Left renal cortex interstitium (tissue), 4 donors: ENCODE results near the gene SFRP5. TPM values are rescaled to one million over a fixed set of nuclear protein-coding genes. Genes with fewer than 3 reads are reported as not detected.

Experiments used
- DNase-seq, 4 donors: peaks; one replicate each; pipeline ENCODE4 v3.0.0-alpha.2; 2013; ENCODE audit warnings: low read depth in 4 of 4, low spot score in 2 of 4, missing footprints in 1 of 4
- polyA plus RNA-seq, 4 donors: library from polyadenylated mRNA; unstranded; fragments of 120-200 nt; gene quantifications; one replicate each; pipeline ENCODE4 v1.2.1, GENCODE V29; 2013; ENCODE audit not compliant: insufficient read length in 4 of 4

Gene SFRP5
- polyA plus RNA-seq, 4 donors = 0.08 to 0.16 (median 0.10) TPM; not detected in 1

GRCh38 chr10:97743169-97743943, 28.4 kb downstream of the SFRP5 start:
- no peak for DNase-seq

DNA sequence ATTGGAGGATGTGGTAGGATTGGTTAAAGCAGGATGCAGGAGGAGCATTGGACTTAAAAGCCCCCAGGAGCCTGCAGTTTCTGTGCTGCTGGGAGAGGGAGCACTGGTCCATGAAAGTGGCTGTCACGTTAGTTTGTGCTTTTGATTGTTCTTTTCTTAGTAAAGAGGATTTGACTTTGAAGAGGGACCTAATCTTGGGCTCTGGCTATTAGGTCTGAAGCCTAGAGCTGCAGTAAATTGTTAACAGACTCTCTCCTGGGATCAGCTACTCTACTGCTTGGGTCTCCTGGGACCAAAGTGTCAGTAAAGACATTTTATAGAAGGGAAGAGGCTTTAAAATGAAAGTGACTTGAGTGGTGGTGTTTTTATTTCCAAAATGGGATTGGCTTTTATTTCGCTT, 31.2 kb downstream of the SFRP5 start:
- DNase-seq = no peak

DNA sequence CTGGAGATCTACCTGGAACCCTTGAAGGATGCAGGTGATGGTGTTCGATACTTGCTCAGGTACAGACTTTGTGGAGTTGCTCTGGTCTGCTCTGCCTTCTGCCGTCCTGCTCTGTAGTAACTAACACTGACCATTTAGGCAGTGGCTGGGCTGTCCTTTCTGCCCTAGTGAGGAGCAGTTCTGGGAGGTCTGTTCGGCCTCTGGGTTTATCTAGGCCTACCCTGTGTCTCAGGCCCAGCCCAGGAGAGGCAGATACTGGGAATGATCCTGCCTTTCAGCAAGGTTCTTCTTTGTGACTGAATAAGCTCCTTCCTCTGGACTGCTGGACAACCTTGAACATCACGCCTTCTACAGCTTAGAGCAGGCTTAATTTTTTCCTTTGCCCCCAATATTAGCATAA, 33.2 kb downstream of the SFRP5 start:
- DNase-seq = no peak

DNA sequence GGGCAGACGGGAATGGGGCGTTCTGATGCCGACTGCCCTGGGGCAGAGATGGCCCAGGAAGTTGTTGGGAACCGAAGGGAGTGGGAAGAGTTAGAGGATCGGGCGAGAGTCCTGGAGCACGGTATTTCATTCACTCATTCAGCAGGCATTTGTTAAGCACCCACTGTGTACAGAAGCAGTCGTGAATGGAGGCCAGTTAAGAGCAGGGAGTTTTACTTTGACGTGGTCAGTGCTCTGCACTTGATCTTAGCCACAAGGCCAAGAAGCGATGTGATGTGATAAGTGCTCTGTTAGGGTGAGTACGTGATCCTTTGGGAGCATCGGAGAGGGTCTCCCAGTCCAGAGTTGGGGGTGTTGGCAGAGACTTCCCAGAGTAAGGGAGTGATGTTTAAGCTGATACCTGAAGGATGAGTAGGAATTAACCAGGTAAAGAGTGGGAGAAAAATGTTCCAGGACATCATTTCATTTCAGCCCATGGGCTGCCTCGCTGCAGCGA, 34.0 kb downstream of the SFRP5 start:
- DNase-seq = no peak

DNA sequence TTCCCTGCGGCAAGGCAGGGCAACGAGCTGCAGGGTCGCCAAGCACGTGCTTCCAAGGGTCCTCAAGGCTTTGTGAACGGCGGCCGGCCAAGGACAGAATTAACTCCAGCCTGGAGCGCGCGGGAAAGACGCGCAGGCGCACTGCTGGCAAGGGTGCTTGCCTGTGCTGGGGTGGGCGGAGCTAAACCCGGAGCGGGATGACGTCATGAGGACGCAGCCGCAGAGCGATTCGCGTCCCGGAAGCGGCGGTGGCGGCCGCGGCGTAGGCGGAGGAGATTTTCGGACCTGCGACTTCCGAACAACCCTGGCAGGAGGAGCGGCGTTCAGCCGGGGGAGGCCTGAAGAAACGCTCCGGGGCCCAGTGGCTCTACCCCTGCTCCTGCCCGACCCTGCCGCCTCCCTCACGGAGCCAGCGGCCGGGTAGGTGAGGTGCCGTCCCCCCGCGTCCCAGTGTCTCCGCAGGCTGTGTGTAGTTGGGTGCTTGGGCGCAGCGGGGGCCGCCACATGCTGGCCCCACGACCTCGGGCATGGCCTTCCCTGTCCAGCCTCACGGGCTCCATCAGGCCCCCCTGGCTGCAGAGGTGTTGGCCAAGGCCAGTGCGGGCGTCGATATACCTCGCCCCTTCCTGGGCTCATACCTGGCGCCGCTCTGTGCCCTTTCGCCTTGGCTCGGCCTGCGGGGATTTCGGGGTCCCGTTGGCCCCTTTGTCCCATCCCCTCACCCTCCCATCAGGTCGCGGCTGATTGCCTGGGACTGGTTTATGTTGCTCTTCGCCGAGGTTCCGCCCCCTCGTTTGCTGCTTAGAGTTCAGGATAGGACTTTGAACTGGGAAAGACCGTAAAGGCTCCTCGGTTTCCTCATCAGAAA, 34.7 kb downstream of the SFRP5 start, which contains the start of gene ZFYVE27:
Gene ZFYVE27, plus strand, starts transcription at position 227 of the 868 bp plus-strand sequence. CDS start 1,350 bp downstream, outside the sequence.
- DNase-seq = peak; percentile 75 to 92 (median 87)

DNA sequence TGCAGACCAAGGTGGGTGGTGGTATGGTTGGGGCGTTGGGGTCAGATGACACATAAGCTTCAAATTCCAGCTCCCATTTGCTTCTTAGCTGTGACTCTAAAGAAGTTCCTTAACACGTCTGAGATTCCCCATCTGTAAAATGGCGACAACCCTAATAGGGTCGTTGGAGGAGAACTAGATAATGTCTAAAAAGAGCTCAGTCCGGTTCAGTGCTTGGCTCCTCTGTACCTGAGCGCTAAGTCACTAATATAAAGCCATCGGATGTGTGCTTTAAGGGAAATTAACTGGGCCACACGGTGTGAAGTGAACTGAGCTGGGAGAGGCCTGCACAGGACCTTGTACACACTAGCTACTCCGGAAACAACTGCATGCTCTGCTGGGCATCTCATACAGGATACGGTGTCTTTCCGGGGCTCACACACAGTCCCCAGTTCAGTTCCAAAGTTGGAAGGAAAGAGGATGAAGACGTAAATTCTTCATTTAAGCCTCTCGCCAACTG, 35.3 kb downstream of the SFRP5 start:
- DNase-seq = no peak

DNA sequence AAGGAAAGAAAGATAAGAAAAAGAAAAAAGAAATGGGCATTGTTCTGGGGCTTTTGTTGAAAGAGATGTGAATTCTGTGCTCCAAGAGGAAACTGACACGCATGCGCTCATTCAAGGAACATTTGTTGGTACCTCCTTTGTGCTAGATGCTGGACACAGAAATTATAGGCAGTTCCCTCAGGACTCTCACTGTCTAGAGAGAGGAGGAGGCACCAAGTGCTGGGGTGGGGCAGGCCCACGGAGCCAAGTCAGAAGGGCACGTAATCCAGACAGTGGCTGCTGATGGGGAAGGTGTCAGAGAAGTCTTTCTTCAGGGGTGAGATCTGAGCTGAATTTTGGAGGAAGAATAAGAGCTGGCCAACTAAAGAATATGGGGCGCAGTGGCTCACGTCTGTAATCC, 37.8 kb downstream of the SFRP5 start:
- DNase-seq = no peak

GRCh38 chr10:97733256-97733655, 38.5 kb downstream of the SFRP5 start:
- DNase-seq = no peak

GRCh38 chr10:97732052-97732359, 39.8 kb downstream of the SFRP5 start:
- DNase-seq = no peak

DNA sequence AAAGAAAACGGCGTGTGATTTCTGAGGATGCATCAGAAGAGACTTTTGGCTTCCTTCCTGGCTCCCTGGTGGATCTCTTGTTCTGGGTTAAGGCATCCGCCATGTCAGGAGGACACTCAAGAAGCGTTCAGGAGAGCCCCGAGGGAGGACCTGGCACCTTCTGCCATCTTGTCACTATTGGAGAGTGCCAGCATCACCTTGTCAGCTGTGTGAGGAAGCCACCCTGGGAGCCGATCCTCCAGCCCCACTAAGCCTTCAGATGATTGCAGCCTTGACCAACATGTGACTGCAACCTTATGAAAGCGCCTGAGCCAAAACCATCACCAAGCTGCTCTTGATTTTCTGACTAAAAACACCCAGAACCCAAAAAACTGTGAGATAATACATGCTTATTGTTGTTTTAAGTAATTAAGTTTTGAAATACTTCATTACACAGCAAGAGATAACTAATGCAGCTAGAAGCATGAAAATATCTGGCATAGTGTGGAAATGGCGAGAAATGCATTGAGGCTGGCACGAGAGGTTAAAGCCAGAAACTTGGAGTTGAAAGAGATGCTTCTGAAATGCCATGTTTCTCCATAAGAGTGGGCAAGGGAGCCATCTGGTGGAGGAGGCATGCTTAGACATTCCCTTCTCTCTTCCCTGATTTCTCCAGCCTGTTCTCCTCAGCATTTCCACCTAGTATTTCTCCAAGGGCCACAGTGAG, 40.3 kb downstream of the SFRP5 start:
- DNase-seq = peak in 1 of 4 donors; percentile 76

DNA sequence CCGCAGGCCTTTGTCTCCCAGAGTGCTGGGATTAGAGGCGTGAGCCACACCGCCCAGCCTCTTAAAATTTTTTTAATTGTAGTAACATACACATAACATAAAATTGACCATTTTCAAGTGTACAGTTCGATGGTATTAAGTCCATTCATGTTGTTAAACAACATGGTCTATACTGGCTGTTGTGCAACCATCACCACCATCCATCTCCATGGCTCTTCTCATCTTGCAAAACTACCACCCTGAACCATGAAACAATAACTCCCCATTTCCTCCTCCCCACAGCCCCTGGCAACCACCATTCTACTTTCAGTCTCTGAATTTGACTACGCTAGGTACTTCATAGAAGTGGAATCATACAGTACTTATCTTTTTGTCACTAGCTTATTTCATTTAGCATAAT, 42.8 kb downstream of the SFRP5 start:
- no peak for DNase-seq

DNA sequence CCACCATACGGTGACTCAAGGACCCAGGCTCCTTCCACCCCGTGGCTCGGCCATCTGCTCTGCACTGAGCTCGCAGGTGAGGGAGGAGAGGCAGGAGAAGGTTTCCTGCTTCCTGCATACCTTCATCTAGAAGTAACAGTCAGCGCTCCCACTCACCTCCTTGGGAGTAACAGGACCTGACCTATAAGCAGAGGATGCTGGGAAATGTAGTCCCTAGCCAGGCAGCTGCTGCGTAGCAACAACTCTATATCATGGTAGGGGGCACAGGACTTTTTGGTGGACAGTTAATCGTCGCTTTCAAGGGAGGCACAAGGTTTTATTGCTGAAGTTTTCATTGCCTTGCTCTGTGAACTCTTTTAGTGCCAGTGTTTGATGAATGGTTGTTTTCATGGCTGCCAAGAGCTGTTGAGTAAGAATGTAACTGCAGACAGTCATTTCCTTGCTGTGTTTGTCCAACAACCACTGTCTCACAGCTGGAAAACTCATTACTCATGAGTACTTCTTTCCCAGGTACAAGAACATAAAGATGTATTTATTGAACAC, 45.1 kb downstream of the SFRP5 start:
- DNase-seq = peak in 2 of 4 donors; percentile 55 to 64

DNA sequence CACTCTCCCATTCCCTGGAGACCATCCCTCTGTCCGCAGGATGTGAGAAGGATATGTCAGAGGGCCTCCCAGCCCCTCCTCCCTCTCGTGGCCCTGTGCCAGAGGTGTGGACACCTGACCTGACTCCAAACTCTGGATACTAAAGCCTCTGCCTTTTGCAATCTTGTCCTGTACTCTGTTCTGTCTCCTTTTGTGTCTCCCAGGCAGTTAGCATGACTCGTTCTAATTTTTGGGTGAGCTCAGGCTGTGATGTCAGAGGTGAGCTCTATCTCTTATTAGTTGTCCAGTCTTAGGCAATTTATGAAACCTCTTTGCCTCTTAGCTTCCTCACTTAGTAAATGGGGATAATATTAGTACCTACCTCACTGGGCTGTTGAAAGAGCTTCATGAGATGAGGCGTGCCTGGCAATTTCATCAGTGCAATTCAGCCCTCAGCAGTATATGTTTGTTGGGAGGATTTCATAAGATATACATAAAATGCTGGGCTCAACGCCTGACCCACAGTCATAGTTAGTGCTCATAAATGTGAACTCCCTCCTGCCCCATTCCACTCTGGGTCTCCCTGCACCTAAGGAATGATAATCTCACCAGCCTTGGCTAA, 47.4 kb downstream of the SFRP5 start:
- no peak for DNase-seq

GRCh38 chr10:97723001-97723400, 48.8 kb downstream of the SFRP5 start:
- no peak for DNase-seq

GRCh38 chr10:97721871-97722780, 49.7 kb downstream of the SFRP5 start:
- no peak for DNase-seq

DNA sequence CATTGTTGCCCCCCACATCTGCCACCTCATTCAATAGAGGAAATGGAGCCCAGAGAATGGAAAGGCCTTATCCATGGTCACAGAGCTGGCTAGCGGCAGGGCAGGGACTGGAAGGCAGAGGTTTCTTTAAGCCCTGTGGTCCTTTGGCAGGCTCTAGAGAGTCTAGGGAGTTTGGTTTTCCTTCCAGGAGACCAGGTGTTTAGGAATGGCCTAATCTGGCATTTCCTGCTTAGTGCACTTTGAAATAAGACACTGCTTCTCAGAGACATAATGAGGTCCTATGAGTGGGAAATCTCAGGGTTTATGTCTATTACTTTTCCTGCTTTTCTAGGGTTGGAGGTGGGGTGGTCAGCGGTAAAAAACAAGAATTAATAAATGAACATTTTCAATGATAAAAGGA, 52.2 kb downstream of the SFRP5 start:
- DNase-seq = no peak

- DNase-seq = no peak
Measured at GRCh38 chr10:97718659-97719142, 53.1 kb downstream of the SFRP5 start.

- no peak for DNase-seq
Measured at GRCh38 chr10:97718178-97718577, 53.6 kb downstream of the SFRP5 start.

DNA sequence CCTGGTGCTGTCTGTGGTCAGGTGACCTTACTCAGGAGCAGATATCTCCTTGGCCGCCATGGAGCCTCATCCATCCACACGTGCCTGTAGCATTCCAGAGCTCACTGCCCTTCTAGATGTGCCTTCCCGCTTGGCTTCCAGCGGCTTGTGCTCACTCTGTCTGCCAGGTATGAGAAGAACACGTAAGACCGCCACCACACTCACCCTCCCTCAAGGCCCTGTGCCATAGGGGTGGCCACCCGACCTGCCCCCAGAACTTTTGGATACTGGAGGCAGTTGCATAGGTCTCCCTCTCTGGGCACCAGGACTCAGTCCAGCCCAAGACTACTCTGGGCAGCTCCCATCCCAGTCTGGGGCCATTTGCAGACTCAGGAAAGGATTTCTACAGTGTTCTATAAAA, 54.2 kb downstream of the SFRP5 start:
- no peak for DNase-seq
